ENCODE measurements around the gene CCL1. TPM values are rescaled to one million over a fixed set of nuclear protein-coding genes. Genes with fewer than 3 reads are reported as not detected.

CCL1 gene
- total RNA-seq, 2 donors from 2014 or later: not detected

GRCh38 chr17:34321964-34322363, 41.1 kb downstream of the CCL1 start:
- Histone ChIP-seq H3K27ac (no peak overlapping the region), H3K27me3 (replicated peaks; ENCODE audit: insufficient read depth) (no peaks in the 10 kb centered on the region), H3K4me3 (no peak overlapping the region), H3K36me3 (no peaks in the 10 kb centered on the region), H3K4me1 (replicated peaks) (no peaks in the 10 kb centered on the region), H3K9me3 (no peaks in the 10 kb centered on the region)
- TF ChIP-seq POLR2A (IDR thresholded peaks at IDR 0.05) (no peak), POLR2AphosphoS5 (IDR thresholded peaks at IDR 0.05) (no peak)
- TF ChIP-seq, protein P1, sequence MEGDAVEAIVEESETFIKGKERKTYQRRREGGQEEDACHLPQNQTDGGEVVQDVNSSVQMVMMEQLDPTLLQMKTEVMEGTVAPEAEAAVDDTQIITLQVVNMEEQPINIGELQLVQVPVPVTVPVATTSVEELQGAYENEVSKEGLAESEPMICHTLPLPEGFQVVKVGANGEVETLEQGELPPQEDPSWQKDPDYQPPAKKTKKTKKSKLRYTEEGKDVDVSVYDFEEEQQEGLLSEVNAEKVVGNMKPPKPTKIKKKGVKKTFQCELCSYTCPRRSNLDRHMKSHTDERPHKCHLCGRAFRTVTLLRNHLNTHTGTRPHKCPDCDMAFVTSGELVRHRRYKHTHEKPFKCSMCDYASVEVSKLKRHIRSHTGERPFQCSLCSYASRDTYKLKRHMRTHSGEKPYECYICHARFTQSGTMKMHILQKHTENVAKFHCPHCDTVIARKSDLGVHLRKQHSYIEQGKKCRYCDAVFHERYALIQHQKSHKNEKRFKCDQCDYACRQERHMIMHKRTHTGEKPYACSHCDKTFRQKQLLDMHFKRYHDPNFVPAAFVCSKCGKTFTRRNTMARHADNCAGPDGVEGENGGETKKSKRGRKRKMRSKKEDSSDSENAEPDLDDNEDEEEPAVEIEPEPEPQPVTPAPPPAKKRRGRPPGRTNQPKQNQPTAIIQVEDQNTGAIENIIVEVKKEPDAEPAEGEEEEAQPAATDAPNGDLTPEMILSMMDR (IDR thresholded peaks at IDR 0.05): no peak
- intact Hi-C loops (cut with DNase I): no loop called here
- DNase-seq (ENCODE audit: low spot score): no peak

- TF ChIP-seq POLR2A (IDR thresholded peaks at IDR 0.05): no peak
- TF ChIP-seq POLR2AphosphoS5 (IDR thresholded peaks at IDR 0.05): no peak
- TF ChIP-seq, protein P1 (IDR thresholded peaks at IDR 0.05): no peak
- H3K9me3 ChIP-seq: no peaks in the 10 kb centered on the region
- no peak within 1 kb of the TSS for H3K27ac ChIP-seq
- no peaks in the 10 kb centered on the region for H3K27me3 ChIP-seq (replicated peaks; ENCODE audit: insufficient read depth)
- H3K36me3 ChIP-seq: no peaks in the 10 kb centered on the region
- DNase-seq (ENCODE audit: low spot score): no peak
- 42% methylated on average over 2 of the region's 2 CpGs for WGBS
- intact Hi-C loops (cut with DNase I): no loop called here
- H3K4me3 ChIP-seq: no peak within 1 kb of the TSS
- H3K4me1 ChIP-seq (replicated peaks): no peaks in the 10 kb centered on the region
These were observed 44.0 kb downstream of the CCL1 start, which contains the start of gene CCL8 for GRCh38 chr17:34319039-34319483. Gene CCL8, plus strand, starts transcription at chr17:34319435. Its CDS starts 67 bp downstream, at chr17:34319502.

- WGBS: 87% methylated on average over 3 of the region's 3 CpGs
- DNase-seq (ENCODE audit: low spot score): no peak
- no peaks in the 10 kb centered on the region for H3K9me3 ChIP-seq
- H3K27ac ChIP-seq: no peak overlapping the region
- no peaks in the 10 kb centered on the region for H3K27me3 ChIP-seq (replicated peaks; ENCODE audit: insufficient read depth)
- H3K4me3 ChIP-seq: no peak overlapping the region
- no peaks in the 10 kb centered on the region for H3K36me3 ChIP-seq
- intact Hi-C loops (cut with DNase I): no loop called here
- H3K4me1 ChIP-seq (replicated peaks): no peaks in the 10 kb centered on the region
- TF ChIP-seq, protein P1 (IDR thresholded peaks at IDR 0.05): no peak
- TF ChIP-seq POLR2A (IDR thresholded peaks at IDR 0.05) (no peak), POLR2AphosphoS5 (IDR thresholded peaks at IDR 0.05) (no peak)
These were observed 44.6 kb downstream of the CCL1 start for GRCh38 chr17:34318474-34318873.

DNA sequence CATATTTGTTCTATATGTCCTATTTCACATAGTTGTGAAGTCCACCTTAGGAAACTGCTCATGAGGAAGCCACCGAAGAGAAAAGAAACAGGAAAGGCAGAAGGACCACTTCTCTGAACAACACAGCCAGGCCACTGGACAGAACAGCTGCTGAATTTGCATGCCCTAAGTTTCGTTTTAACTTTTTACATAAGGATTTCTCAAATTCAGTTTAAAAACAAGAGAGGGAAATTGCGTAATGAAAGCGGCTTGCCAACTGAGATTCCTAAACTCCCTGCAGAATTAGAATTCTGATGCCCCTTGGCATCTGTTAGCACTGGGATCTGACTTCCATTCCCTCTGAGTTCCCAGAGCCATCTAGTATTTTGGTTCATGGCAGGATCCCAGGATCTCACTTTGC, 48.8 kb downstream of the CCL1 start:
- TF ChIP-seq POLR2A (IDR thresholded peaks at IDR 0.05) (no peak), POLR2AphosphoS5 (IDR thresholded peaks at IDR 0.05) (no peak)
- TF ChIP-seq, protein P1 (IDR thresholded peaks at IDR 0.05): no peak
- intact Hi-C loops (cut with DNase I): no loop called here
- Histone ChIP-seq H3K4me1 (replicated peaks) (no peaks in the 10 kb centered on the region), H3K27ac (no peak overlapping the region), H3K9me3 (no peaks in the 10 kb centered on the region), H3K4me3 (no peak overlapping the region), H3K36me3 (no peaks in the 10 kb centered on the region), H3K27me3 (replicated peaks; ENCODE audit: insufficient read depth) (no peaks in the 10 kb centered on the region)
- DNase-seq (ENCODE audit: low spot score): no peak
- 55% methylated on average over 4 of the region's 4 CpGs for WGBS

GRCh38 chr17:34313164-34313563, 49.9 kb downstream of the CCL1 start:
- 74% methylated on average over 4 of the region's 4 CpGs for WGBS
- TF ChIP-seq POLR2AphosphoS5 (IDR thresholded peaks at IDR 0.05) (no peak), POLR2A (IDR thresholded peaks at IDR 0.05) (no peak)
- TF ChIP-seq, protein P1 (IDR thresholded peaks at IDR 0.05): no peak
- no peak overlapping the region for H3K27ac ChIP-seq
- no peak for DNase-seq (ENCODE audit: low spot score)
- H3K27me3 ChIP-seq (replicated peaks; ENCODE audit: insufficient read depth): no peaks in the 10 kb centered on the region
- no peaks in the 10 kb centered on the region for H3K4me1 ChIP-seq (replicated peaks)
- intact Hi-C loops (cut with DNase I): no loop called here
- H3K4me3 ChIP-seq: no peak overlapping the region
- H3K36me3 ChIP-seq: no peaks in the 10 kb centered on the region
- H3K9me3 ChIP-seq: no peaks in the 10 kb centered on the region

Measured in prostate gland (tissue), 2 donors.